HepG2 (cell line): ENCODE measurements around the gene CATSPERD. TPM values are rescaled to one million over a fixed set of nuclear protein-coding genes. Genes with fewer than 3 reads are reported as not detected.
A peak's percentile ranks its signal among the peaks of the same experiment; 100 is the strongest.

Source experiments
- ARID4A ChIP-seq: sonication (generic); formaldehyde crosslinking; IDR thresholded peaks from 2 replicates; pipeline ENCODE4 v1.5.0; 2020; ENCODE audit warnings: mild to moderate bottlenecking, missing genetic modification reagents, borderline replicate concordance
- BORCS8-MEF2B ChIP-seq: sonication (generic); formaldehyde crosslinking; IDR thresholded peaks from 2 replicates; pipeline ENCODE4 v1.8.0; 2022; ENCODE audit warnings: mild to moderate bottlenecking, missing genetic modification reagents
- CBX5 ChIP-seq: sonication (generic); formaldehyde crosslinking; IDR thresholded peaks from 2 replicates; pipeline ENCODE4 v1.4.0; 2020; ENCODE audit warnings: missing genetic modification reagents, borderline replicate concordance
- CREBL2 ChIP-seq: sonication (generic); formaldehyde crosslinking; IDR thresholded peaks from 2 replicates; pipeline ENCODE4 v1.8.1; 2023; ENCODE audit warnings: missing genetic modification reagents, mild to moderate bottlenecking, borderline replicate concordance
- EHMT2 ChIP-seq: fragments of 200-600 bp; sonication (generic); IDR thresholded peaks from 2 replicates; pipeline ENCODE4 v1.7.0; 2017; ENCODE audit warnings: antibody characterized with exemption, low read depth, low read length, borderline replicate concordance
- MTF2 ChIP-seq: sonication (generic); formaldehyde crosslinking; IDR thresholded peaks from 2 replicates; pipeline ENCODE4 v1.5.0; 2020; ENCODE audit warnings: missing genetic modification reagents, borderline replicate concordance
- NR3C1 ChIP-seq: sonication (generic); formaldehyde crosslinking; IDR thresholded peaks from 2 replicates; pipeline ENCODE4 v1.4.0; 2020; ENCODE audit warnings: missing genetic modification reagents
- NRL ChIP-seq: sonication (generic); formaldehyde crosslinking; IDR thresholded peaks from 2 replicates; pipeline ENCODE4 v1.5.0; 2020; ENCODE audit warnings: missing genetic modification reagents, mild to moderate bottlenecking, moderate library complexity, borderline replicate concordance
- PCBP2 ChIP-seq: fragments of 200-400 bp; formaldehyde crosslinking; optimal IDR thresholded peaks from 2 replicates; pipeline ENCODE3; 2018; ENCODE audit warnings: low read length, low read depth; ENCODE audit not compliant: poor library complexity, severe bottlenecking
- PRMT3 ChIP-seq: sonication (generic); formaldehyde crosslinking; IDR thresholded peaks from 2 replicates; pipeline ENCODE4 v1.8.1; 2022; ENCODE audit warnings: low read depth, mild to moderate bottlenecking, moderate library complexity, missing genetic modification reagents, borderline replicate concordance
- RXRB ChIP-seq: IDR thresholded peaks from 2 replicates; pipeline ENCODE4 v1.6.1; 2016; ENCODE audit warnings: borderline replicate concordance, missing genetic modification reagents, missing compliant biosample characterization
- SNAPC2 ChIP-seq: sonication (generic); formaldehyde crosslinking; IDR thresholded peaks from 2 replicates; pipeline ENCODE4 v1.8.1; 2022; ENCODE audit warnings: mild to moderate bottlenecking, missing genetic modification reagents
- TEAD2 ChIP-seq: sonication (generic); formaldehyde crosslinking; IDR thresholded peaks from 2 replicates; pipeline ENCODE4 v1.9.0; 2021; ENCODE audit warnings: missing genetic modification reagents
- TFAP4 ChIP-seq: sonication (generic); IDR thresholded peaks from 2 replicates; pipeline ENCODE4 v1.6.1; 2016; ENCODE audit warnings: low read depth, borderline replicate concordance
- U2AF2 ChIP-seq: fragments of 200-400 bp; formaldehyde crosslinking; IDR thresholded peaks from 2 replicates; pipeline ENCODE4 v1.6.1; 2017; ENCODE audit warnings: low read depth, mild to moderate bottlenecking, low read length
- ZNF292 ChIP-seq: sonication (generic); formaldehyde crosslinking; IDR thresholded peaks from 2 replicates; pipeline ENCODE4 v1.8.1; 2022; ENCODE audit warnings: mild to moderate bottlenecking, low read depth, missing genetic modification reagents, borderline replicate concordance
- ZNF333 ChIP-seq: sonication (generic); formaldehyde crosslinking; IDR thresholded peaks from 2 replicates; pipeline ENCODE4 v1.4.0; 2020; ENCODE audit warnings: mild to moderate bottlenecking, missing genetic modification reagents, borderline replicate concordance
- ZNF335 ChIP-seq: sonication (generic); formaldehyde crosslinking; IDR thresholded peaks from 2 replicates; pipeline ENCODE4 v1.4.0; 2020; ENCODE audit warnings: missing genetic modification reagents
- ZNF337 ChIP-seq: sonication (generic); formaldehyde crosslinking; IDR thresholded peaks from 2 replicates; pipeline ENCODE4 v1.5.1; 2020; ENCODE audit warnings: missing genetic modification reagents, low read depth, mild to moderate bottlenecking, borderline replicate concordance
- ZNF570 ChIP-seq: sonication (generic); formaldehyde crosslinking; IDR thresholded peaks from 2 replicates; pipeline ENCODE4 v1.4.0; 2020; ENCODE audit warnings: mild to moderate bottlenecking, missing genetic modification reagents, borderline replicate concordance
- ZNF629 ChIP-seq: sonication (generic); formaldehyde crosslinking; conservative IDR thresholded peaks from 2 replicates; pipeline ENCODE4 v1.5.0; 2020; ENCODE audit warnings: missing genetic modification reagents
- ZNF788 ChIP-seq: sonication (generic); formaldehyde crosslinking; IDR thresholded peaks from 2 replicates; pipeline ENCODE4 v1.5.0; 2020; ENCODE audit warnings: mild to moderate bottlenecking, missing genetic modification reagents, borderline replicate concordance
- polyA plus RNA-seq, 8 experiments: library from polyadenylated mRNA; depleted of rRNA in 3 of 8; stranded (reverse) in 7 of 8; unstranded in 1 of 8; fragments of >200 nt; fragmentation: Illumina TruSeq in 4 of 8; extraction: Trizol in 4 of 8; gene quantifications; 2 replicates each; pipeline versions ENCODE4 v1.2.1 to v1.2.3, GENCODE V29; 2011 to 2016; ENCODE audit warnings: low read depth in 4 of 8, missing spikeins in 1 of 8, mixed read lengths in 1 of 8; ENCODE audit not compliant: insufficient read depth in 1 of 8
- total RNA-seq, 5 experiments: library from RNA; depleted of rRNA; stranded (reverse); fragments of >200 nt; fragmentation: Illumina TruSeq; extraction: Trizol; gene quantifications; 2 replicates each; pipeline ENCODE4 v1.2.3, GENCODE V29; 2016; ENCODE audit warnings: low read depth in 1 of 5
- TF ChIP-seq, protein P1 (sequence below): IDR thresholded peaks from 2 replicates; pipeline ENCODE4 v1.6.1; 2016; ENCODE audit warnings: low read depth, borderline replicate concordance

The CATSPERD gene
- total and polyA plus RNA-seq, 2 of the 13 experiments (the other 11 are each of a cell fraction or from before 2014, with no cell fraction given) = 0.04 TPM; not detected in 1

GRCh38 chr19:5799247-5800241, 79.1 kb downstream of the CATSPERD start (continued):
- no peak for TF ChIP-seq CBX5 (CRISPR knock-in tag)
- TF ChIP-seq, protein P1, sequence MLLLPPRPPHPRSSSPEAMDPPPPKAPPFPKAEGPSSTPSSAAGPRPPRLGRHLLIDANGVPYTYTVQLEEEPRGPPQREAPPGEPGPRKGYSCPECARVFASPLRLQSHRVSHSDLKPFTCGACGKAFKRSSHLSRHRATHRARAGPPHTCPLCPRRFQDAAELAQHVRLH (CRISPR knock-in tag) = no peak
- TF ChIP-seq ZNF335 (CRISPR knock-in tag) = no peak
- no peak for TF ChIP-seq MTF2 (CRISPR knock-in tag)
- no peak for TF ChIP-seq ZNF292
- no peak for TF ChIP-seq ZNF629 (CRISPR knock-in tag)
- TF ChIP-seq PRMT3 (CRISPR knock-in tag) = no peak
- no peak for TF ChIP-seq PCBP2
- TF ChIP-seq RXRB (CRISPR knock-in tag) = peak; percentile 59; the same call in 1 of the 2 replicates
- peak; percentile 39; the same call in 1 of the 2 replicates for TF ChIP-seq NRL (CRISPR knock-in tag)
- 0 out of 2 replicates have a peak, but pooled peaks have one; percentile 14 for TF ChIP-seq ARID4A (CRISPR knock-in tag)
- no peak for TF ChIP-seq TFAP4
- no peak for TF ChIP-seq CREBL2 (CRISPR knock-in tag)
- no peak for TF ChIP-seq NR3C1 (CRISPR knock-in tag)
- TF ChIP-seq EHMT2 = no peak
- no peak for TF ChIP-seq ZNF337 (CRISPR knock-in tag)
- TF ChIP-seq ZNF788 = peak; percentile 72
- no peak for TF ChIP-seq U2AF2
- no peak for TF ChIP-seq ZNF333 (CRISPR knock-in tag)
- TF ChIP-seq BORCS8-MEF2B (CRISPR knock-in tag) = peak; percentile 38; the same call in 1 of the 2 replicates
- no peak for TF ChIP-seq TEAD2 (CRISPR knock-in tag)
- no peak for TF ChIP-seq ZNF570
- peak; percentile 36; the same call in 1 of the 2 replicates for TF ChIP-seq SNAPC2 (CRISPR knock-in tag)
